ENCODE data around the gene POLR1H.

POLR1H gene

DNA sequence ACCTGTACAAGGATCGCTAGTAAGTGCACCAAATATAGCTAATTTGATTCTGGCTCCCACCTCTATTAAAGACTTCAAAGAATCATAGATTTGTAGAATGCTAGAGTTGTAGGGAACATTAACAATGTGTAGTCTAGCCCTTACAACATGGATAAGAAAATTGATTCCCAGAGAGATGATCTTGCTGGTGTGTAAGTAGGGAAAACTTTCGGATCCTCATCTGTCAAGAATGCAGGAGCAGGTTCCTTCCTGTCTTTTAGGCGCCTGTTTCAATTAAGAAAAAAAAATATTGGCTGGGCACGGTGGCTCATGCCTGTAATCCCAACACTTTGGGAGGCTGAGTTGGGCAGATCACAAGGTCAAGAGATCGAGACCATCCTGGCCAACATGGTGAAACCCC, 26.8 kb downstream of the POLR1H start:
- CTCF ChIA-PET, result interaction anchor here (2.1 to 9.1 kb wide), 3 partner anchors 10 to 43 kb away, joined by 7 to 58 read pairs (median 11); no protein-coding TSS in a partner anchor
- TF ChIP-seq, protein P1, sequence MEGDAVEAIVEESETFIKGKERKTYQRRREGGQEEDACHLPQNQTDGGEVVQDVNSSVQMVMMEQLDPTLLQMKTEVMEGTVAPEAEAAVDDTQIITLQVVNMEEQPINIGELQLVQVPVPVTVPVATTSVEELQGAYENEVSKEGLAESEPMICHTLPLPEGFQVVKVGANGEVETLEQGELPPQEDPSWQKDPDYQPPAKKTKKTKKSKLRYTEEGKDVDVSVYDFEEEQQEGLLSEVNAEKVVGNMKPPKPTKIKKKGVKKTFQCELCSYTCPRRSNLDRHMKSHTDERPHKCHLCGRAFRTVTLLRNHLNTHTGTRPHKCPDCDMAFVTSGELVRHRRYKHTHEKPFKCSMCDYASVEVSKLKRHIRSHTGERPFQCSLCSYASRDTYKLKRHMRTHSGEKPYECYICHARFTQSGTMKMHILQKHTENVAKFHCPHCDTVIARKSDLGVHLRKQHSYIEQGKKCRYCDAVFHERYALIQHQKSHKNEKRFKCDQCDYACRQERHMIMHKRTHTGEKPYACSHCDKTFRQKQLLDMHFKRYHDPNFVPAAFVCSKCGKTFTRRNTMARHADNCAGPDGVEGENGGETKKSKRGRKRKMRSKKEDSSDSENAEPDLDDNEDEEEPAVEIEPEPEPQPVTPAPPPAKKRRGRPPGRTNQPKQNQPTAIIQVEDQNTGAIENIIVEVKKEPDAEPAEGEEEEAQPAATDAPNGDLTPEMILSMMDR (IDR thresholded peaks at IDR 0.05; ENCODE audit: control extremely low read depth, extremely low read depth, low read depth, missing control alignments), result no peak
- DNase-seq (ENCODE audit: extremely low spot score), result no peak
- POLR2A ChIA-PET, result interaction anchor here (0.6 kb wide), 2 partner anchors 10 to 104 kb away, joined by 3 to 7 read pairs; no protein-coding TSS in a partner anchor

DNA sequence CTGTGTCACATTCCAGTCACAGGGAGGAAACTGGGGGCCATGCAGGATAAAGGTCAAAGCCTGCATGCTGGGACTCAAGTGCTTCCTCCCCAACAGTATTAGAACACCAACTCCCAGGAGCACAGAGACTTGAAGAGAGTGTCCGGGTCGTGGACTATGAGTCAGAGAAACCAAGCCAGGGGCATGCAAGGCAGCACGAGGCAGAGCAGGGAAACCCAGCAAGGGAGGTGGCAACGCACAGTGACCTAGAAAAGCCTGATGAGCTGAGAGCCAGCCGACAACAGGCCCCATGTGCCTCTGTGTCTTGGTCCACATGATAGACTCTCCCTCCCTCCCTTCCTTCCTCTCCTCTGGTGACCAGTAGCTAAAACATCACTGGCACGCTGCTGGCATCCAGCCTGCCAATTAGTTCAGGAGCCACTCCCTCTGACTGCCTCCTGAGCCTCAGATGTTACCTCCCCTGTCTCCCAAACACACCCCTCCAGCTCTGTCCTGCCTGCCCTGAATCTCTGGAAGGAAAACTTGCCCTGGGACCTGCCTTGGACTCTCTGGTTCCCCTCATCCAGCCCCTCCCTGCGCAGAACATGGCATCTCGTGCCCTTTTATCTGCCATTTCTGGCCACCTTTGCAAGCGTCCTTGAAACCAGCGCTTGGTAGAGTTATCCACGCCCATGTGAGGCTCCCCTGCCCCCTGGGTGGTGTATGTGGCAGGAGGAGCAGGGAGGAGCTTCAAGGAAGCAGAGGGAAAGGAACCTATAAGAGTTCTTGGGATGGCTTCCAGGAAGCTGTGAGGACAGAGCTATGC, 30.7 kb downstream of the POLR1H start:
- no peak for DNase-seq (ENCODE audit: extremely low spot score)
- ChIA-PET POLR2A (no interaction called here), CTCF (interaction anchor here (1.6 to 9.1 kb wide), 3 partner anchors 10 to 40 kb away, joined by 7 to 58 read pairs (median 8); no protein-coding TSS in a partner anchor)
- TF ChIP-seq, protein P1 (IDR thresholded peaks at IDR 0.05; ENCODE audit: control extremely low read depth, extremely low read depth, low read depth, missing control alignments), result no peak

DNA sequence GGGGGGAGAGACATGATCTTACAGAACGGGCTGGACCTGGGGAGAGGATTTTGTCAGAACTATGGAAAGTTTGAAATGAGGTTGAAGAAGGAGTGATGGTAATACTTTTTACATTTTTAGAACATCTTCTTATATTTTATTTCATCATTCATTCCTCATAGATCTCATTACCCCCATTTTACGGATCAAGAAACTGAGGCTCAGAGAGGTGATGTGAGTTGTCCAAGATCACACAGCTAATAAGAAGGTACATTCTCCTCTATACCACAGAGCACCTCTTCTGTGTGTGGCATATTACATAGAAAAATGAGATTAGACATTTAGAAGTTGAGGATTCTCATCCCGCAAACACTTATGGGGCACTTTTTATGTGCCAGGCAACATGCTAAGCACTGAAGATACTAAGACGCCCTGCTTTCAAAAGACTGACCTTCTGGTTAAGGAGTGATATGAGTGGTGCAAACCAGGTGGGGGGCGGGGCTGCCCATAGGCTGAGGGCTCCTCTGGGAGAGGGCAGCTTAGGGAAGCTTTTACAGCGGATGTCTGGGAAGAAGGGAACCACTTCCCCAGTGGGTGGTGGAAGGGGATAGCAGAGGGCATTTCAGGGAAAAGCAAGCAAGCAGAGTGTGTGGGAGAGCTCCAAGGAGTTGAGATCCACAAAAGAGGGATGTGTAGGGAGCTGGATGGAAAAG, 31.9 kb downstream of the POLR1H start:
- ChIA-PET CTCF (interaction anchor here (1.6 to 9.1 kb wide), 3 partner anchors 11 to 39 kb away, joined by 8 to 58 read pairs (median 11); no protein-coding TSS in a partner anchor), POLR2A (no interaction called here)
- no peak for DNase-seq (ENCODE audit: extremely low spot score)
- TF ChIP-seq, protein P1 (IDR thresholded peaks at IDR 0.05; ENCODE audit: control extremely low read depth, extremely low read depth, low read depth, missing control alignments), result no peak

DNA sequence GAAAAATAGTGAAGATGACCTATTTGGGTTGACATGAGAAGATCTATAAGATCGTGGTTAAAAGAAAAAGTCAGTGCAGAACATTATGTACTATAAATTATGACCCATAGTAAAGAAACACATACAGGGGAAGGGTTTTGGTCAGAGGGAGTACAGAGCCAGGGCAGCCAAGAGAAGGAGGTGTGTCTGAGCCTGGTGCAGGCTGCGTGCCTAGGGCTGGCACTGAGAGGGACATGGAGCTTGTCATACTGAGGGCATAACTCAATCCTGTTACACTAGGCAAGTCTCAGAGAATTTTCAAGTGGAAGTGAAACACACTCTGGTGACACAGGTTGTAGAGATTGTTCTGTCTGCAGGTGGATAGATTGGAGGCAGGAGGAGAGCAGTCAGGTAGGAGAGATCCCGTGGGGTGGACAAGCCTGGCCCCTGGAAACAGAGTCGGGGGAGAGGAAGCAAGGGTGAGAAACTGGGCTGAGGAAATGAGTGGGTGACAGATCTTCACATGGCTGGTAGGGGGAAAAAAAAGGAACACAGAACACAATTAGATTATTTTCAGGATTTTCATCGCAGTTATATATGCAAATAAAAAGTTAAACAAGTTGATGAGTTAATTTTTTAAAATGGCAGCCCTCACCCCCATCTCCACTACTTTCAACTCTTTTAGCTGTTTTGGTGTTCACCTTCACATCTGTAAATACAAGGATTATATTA, 33.0 kb downstream of the POLR1H start:
- POLR2A ChIA-PET, result no interaction called here
- TF ChIP-seq, protein P1 (IDR thresholded peaks at IDR 0.05; ENCODE audit: control extremely low read depth, extremely low read depth, low read depth, missing control alignments), result no peak
- CTCF ChIA-PET, result interaction anchor here (1.1 to 9.1 kb wide), 3 partner anchors 10 to 39 kb away, joined by 3 to 58 read pairs (median 11); no protein-coding TSS in a partner anchor
- DNase-seq (ENCODE audit: extremely low spot score), result no peak

DNA sequence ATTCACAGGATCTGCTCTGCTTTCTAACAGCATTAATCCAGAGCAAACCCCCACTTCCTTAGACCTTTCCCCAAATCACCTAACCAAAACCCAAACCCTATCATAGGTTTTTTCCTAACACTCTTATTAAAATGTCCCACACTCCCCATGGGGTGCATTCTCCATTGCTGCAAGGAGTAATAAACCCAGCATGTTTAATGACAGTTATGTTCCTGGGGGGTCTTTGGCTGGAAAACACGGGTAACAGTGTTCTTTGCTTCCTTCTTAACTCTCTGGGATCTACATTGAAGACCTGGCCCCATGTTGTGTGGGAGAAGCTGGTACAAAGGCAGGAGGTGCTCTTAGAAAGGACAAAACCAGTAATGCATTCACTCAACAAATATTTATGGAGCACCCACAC, 35.8 kb downstream of the POLR1H start:
- ChIA-PET CTCF (interaction anchor here (4.4 kb wide), 1 partner anchor 35 kb away, joined by 19 read pairs; no protein-coding TSS in a partner anchor), POLR2A (no interaction called here)
- TF ChIP-seq, protein P1 (IDR thresholded peaks at IDR 0.05; ENCODE audit: control extremely low read depth, extremely low read depth, low read depth, missing control alignments), result no peak
- no peak for DNase-seq (ENCODE audit: extremely low spot score)
